GM18517 (cell line): ENCODE data around the gene PLA2G4D.

Experiments
- ATAC-seq: cut with Tn5 transposase; IDR thresholded peaks from one replicate; pipeline ENCODE4 v1.9.1; 2021; ENCODE audit warnings: mild to moderate bottlenecking, moderate library complexity; ENCODE audit not compliant: unreplicated experiment

PLA2G4D gene

DNA sequence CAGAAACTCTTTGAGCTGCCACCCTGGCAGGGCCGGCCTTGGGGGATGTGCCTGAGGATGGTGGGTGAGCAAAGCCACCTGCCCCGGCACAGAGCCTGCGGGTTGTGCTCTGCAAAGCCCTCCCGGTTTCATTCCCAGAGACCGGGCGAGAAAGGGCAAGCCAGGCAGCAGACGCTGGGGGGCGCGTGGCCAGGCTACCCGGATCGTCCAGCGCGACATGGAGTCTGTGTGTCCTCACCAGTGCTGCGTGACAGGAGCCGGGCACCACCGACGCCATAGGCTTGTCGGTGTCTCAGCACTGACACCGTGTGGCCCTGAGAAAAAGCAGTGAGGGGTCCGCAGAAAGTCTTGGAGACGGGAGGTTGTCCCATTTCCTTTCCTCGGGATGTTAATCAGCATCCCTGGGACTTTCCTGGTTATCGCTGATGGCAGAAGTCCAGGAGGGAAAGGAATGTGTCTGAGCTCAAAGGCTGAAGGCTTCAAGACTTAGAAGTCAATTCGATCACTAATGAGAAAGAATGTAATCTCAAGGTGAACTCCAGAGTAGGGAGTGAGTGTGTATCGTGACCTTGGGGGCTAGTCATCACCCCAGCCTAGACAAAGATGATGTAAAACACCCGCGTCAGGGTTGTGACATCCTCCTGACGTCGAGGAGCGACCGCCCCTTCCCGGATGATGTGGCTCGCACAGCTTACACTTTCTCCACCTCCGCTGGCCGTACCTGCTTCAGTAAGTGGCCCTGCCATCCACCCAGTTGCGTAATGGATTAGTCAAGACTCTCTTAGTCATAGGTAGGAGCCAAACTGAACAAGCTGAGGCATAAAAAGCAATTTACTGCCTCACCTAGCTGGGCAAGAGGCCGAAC lies 37.2 kb downstream of the PLA2G4D start:
- ATAC-seq, result no peak

DNA sequence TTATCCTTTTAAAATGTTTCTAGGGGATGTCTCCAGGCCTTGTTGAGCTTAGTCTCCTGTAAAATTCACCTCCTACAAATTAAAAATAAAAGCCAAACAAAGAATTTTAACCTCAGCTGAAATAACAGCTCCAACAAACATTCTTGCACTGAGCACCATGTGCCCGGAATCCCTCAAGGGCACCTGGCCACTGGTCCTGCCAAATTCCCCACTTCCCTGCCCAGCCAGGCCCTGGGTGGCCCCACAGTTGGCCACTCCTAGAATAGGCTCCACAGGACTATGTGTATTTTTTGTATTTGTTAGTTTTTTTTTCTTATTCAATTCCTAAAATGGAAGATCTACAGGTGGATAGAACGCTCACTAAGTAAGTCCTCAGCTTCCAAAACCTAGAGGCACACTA lies 40.4 kb downstream of the PLA2G4D start:
- ATAC-seq, result no peak

DNA sequence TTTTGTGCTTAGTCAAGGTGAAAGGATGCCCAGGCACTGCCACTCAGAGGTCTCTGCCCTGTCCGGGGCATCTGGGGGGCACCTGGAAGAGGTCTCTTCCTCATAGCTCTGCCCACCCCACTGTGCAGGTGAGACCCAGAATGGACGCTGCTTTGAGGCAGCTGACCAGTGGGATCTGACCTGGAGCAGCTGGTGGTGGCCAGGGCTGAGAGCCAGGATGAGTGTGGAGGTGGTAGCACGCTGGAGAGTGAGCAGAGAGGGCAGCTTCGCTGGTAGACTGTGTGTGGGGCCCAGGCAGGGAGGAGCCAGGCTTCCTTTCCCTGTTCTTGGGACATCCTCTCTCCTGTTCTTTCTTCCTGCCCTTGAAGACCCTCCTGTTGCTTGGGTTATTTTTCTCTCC lies 41.4 kb downstream of the PLA2G4D start:
- ATAC-seq, result no peak

DNA sequence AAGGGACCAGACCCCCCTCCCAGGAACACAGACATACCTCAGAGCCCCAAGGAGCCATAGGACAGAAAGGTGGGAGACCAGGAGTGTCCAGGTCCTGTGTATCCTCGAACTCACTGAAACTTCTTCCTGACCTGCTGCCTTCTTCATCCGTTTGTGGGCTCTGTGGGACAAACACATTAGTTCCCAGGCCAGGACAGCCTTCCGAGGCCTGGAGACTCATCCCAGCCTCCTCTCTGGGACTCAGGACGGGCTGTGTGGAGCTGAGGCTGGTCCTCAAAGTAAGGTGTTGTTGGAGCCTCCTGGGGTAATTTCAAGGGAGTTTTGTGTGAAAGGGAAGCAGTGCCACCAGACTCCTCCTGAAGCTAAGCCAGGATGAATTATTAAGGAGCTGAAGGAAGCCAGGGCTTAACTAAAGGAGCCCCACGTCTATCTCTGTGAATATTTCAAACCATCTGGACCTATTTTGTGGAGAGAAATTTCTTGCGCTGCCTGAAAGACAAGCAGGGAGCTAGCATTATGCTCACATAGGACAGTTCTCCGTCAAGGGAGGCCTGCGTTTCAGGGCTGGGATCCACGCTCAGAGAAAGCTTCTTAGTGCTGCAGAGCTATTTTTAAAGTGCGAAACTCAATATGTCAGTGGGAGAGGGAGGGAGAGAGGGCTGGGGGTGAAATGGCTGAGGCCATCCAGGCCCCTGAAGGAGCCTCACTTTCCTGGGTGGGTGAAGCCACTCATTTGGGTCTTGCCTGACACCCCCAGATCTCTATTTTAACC lies 43.7 kb downstream of the PLA2G4D start:
- no peak for ATAC-seq

DNA sequence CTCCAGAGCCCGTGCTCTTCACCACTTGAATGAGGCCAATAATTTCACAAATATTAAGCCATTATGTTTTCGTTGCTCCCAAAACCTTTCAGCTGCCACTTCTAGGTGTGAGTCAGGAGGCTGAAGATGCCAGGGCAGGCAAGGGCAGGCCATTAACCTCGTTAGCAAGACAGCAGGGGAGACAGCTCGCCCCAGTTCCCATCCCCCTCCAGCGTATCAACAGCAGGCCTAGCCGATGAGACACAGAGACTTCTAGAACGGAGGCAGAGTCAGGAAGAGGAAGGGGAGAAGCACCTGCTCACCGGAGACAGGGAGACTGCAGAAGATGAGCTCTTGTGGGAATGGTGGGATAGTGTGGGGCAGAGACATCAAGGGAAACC lies 45.6 kb downstream of the PLA2G4D start:
- no peak for ATAC-seq

DNA sequence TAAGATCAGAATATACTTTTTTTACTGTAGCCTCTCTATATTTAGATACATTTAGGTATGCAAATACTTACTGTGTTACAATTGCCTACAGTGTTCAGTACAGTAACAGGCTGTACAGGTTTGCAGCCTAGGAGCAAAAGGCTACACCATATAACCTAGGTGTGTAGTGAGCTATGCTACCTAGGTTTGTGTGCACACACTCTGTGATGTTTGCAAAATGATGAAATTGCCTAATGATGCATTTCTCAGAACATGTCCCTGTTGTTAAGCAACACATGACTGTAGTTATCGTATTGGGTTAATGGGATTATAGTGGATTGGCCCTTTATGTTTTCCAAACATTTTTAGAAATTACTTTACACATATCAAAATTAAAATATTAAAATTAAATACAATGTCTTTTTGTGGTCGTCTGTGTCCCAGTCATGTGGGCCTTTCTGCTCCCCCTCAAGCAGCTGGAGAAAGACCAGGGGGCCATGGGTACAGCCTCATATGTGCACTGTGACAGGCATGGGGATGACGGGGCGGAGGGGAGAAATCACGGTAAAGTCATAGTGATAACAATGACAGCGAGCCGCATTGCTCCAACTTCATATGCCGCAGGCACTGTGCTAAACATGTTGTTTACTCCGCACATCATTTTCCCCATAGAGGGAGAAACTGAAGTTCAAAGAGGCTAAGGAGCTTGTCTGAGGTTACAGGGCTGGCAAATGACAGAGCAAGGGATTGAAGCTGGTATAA lies 46.1 kb downstream of the PLA2G4D start:
- no peak for ATAC-seq

DNA sequence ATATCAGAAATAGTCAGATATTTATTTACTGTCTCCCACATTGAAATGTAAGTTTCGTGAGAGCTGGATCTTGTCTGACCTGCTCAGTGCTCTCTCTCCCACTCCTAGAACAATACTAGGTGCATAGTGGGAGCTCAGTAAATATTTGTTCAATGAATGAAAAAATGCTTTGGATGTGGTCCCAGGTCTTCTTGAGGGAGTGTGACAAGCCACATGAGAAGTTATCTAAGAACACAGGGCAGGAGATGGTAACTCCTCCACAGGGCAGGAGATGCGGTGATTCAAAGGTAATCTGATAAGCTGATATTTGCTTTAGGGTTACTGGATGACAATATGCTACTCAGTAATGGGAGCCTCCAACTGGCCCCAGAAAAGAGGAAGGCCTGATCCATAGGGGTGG lies 47.8 kb downstream of the PLA2G4D start:
- no peak for ATAC-seq

DNA sequence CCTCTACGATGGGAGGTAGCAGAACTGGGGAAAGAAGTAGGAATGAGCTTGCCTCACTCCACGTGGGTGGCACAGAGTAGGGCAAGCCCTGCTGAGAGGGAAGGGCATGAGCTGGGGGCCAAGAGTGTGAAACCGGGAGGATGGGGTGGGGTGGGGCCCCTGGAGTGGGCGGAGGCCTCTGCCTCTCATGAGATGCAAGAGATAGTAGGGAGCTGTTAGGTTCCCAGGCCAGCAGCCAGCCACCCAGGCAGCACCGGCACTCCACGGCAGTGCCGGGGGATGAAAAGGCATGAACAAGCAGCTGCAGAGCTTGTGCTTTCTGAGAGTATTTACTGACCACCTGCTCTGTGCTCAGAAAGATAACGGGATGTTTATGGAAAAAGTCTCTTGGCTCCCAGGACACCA lies 49.1 kb downstream of the PLA2G4D start:
- ATAC-seq, result no peak

DNA sequence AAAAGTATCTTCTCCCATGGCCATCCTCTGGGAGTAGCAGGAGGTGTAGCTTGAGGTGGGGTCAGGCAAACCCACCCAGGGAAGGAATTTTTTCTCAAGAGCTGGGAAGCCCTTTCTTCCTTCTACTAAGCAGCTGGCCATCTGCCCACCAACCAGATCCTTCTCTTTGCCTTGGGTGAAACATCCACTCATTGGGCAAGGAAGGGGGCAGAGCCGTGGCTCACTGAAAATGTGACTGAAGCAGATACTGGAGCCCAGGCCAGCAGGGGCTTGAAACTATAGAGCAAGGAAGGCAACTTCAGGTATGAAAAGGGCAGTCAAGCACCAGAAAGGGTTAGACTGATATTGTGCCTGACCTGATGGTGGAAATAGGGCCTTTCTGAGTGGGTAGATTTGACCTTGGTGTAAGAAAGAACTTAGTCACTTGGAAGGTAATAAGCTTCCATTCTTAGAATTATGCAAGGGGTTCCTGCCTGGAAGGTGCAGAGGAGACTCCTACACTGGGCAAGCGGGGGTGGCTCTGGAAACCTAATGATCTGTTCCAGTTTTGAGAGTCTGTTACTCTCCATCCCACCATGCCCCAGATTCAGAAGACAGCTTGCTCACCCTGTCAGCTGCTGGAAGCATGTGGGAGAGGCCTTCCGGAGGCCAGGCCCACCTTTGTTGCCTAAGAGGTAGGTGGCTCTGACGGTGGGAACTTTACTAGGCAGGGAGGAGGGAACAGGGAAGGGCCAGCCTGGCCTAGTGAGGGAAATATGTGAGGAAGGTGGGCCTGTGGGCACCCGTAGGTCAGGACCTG lies 51.6 kb downstream of the PLA2G4D start:
- no peak for ATAC-seq

DNA sequence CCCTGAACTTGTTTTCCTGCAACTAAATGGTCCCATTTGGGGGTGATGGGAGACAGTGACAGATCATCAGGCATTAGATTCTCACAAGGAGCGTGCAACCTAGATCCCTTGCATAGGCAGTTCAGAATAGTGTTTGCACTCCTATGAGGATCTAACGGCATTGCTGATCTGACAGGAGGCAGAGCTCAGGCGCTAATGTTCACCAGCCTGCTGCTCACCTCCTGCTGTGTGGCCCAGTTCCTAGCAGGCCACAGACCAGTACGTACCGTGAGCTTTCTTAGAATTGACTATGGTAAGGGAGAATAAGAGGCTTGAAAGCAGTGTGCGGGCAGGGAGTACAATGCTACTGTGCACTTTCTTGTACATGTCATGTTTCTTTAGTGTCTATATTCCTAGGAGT lies 56.0 kb downstream of the PLA2G4D start:
- ATAC-seq, result no peak

DNA sequence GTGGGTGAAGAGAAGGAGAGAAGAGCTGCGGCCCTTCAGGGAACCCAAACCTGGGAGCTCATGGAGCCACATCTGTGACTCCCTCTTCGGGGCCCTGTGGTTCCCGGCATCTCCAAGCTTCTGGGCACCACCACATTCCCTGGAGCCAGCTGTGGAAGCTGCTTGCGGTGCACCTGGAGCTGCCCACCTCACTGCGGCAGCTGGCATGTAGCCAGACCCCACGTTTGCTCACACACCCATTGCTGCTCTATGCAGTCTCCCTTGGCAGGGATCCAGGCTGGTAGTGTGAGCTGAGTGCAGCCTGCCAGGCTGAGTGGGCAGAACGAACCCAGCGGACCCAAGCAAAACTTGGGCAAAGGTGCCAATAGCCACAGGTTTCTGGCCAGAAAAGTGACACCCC lies 56.7 kb downstream of the PLA2G4D start:
- no peak for ATAC-seq

DNA sequence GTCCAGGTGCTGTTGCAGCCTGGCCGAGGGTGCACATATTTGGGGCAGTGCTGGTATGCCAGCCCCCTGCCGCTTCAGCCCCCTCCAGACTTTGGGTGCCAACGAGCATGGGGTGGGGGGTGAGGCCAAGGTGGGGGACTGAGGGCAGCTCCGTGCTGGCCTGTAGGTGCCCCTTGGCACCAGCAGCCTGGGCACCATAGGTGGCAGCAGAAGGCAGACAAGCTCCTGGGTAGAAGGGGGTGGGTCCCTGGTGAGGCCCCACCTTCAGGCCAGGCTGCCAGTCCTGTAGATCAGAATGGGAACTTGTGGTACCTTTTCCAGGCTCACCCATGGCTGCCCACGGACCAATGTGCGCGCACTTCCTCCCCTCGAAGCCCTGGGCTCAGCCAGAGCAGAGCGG lies 57.4 kb downstream of the PLA2G4D start:
- no peak for ATAC-seq

DNA sequence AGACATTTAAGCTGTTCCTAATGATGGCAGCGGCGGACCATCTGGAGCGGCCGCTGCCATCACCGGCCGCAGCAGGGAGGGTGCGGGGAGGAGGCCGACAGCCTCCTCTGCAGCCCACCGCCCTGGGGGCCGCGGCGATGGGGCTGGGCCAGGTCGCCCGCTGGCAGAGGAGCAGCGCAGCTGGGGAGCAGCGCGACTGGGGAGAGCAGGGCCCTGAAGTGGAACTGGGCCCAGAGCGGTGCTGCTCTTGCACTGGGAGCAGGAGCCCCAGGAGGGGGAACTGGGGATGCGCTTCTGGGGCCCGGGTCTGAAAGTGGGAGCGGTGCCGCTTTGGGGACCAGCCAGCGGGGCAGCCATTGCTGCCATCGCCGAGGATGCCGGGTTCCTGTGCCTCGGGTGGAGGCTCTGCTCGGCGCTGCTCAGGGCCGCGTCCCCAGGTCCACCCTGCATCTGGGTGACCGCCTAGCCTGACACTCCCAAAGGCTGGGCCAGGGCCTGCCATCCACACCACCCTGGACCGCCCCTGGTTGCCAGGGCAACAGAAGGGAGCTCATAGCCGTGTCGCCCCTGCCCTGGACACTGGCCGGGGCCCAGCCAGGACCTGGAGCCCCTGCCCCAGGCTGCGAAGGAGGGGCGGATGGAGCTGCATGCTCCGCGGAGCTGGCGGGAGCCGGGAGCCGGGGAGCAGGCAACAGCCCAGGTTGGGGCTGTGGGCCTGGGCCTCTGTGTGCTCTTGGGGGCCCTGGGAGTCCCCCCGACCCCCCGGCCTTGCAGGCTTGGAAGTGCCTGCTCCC lies 58.1 kb downstream of the PLA2G4D start:
- ATAC-seq, result no peak

DNA sequence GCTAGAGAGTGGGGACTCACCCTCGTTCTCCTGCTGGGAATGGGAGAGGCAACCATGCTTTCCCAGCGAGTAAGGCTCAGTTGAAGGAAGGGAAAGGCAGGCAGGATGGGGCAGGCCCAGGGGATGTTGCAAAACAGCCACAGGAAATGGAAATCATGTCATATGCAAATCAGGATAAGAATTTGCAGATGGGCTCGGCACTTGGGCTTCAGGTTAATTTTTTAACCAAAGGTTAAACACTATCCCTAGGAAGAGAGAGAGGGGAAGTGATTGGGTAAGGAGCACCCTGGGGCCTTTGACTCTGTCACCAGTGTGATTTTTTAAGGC lies 59.0 kb downstream of the PLA2G4D start:
- no peak for ATAC-seq

DNA sequence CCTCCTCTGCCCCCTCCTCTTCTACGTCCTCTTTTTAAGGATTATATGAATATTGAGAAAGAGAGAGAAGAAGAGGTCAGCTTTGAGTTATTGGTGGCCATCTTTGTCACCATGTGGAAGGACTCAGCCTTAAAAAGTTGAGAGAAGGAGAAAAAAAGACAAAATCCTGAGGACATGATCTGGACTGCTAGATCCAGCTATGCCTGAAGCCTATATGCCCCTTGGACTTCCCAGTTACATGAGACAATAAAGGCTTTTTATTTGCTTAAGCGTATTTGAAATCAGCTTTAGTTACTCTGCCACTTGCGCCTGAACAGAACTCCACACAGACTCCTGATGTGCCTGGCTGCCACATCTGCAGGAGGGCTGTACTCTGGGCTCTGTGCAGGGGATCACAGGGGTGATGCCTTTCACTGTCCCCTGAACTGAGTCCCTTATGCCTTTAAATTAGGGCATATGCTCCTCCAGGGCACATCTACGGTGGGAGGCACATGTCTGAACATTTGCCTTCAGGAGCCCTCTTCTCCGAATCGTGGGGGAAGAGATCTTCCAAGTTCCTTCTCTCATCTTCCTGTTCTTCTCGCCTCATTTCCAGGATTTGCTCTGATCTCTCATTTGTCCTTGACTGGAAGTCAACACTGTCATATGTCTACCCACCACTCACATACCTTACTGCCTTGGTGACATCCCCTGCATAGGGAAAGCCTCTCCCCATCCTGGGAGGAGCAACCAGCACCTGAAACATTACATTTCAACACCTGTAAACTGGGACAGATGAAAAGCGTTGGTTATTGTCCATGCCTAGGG lies 59.5 kb downstream of the PLA2G4D start:
- no peak for ATAC-seq

DNA sequence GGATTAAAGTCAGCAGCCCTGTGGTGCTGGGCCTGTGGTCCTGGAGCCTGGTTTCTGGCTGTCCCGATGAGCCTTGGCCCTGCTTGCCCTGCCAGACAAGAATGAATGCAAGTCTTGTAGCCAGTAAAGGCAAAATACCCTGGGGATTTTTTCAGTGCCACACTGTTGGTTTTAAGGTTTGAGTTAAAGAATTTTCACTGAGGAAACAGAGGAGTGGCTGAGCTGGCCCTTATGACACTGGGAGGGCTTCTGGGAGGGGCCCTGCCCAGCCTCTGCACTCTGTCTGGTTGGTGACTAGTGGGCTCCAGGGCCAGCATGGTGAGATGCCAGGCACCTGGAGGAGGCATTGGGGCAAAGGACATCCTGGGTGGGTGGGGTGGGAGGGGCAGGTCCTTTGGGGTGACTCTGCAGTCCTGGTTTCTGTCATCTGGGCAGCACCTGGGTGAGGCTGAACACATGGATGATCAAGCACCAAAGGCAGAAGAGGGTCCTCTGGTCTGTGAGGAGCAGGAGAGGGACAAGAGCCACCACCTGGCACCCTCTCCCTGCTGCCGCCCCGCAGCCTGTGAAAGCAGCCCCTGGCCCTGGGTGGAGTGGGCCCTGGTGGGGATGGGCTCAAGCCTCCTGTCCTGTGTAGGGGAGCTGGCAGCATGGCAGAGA lies 61.0 kb downstream of the PLA2G4D start:
- ATAC-seq, result no peak

DNA sequence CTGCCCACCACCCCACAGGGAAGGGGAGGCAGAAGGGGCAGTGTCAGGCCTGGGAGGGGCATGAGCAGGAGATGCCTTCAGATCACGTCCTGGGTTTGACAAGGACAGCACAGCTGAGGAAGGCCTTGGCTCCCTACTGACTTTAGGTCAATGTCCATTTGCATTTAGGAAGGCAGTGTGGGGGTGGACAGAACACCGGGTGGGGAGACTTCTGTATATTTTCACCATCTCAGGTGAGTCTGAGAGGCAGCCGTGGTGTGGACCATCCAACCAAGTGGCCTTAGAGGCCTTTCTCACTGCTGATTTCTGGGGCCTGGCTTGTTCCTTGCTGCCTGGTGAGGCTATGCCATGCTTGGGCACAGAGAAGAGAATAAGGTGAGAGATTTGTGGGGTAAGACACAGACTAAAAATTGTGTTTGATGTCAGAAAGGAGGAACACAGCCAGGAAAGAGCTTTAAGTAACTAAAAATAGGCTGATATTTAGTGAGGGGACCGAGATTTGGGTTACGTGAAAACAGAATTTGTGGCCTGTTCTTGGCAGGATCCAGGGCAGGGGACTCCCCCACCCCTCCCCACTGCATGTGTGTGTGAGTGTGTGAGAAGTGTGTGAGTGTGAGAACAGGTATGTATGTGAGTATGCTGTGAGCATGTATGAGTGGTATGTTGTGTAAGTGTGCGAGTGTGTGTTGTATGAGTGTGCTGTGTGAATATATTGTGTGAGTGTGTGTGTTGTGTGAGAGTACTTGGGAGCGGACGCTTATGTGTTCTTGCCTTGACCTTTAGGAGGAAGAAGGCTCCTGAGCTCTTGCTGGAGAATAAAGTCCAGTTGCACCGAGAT lies 61.8 kb downstream of the PLA2G4D start:
- no peak for ATAC-seq
